ENCODE measurements around the gene ELMO1.
"Not testable (repeated sequence)": the region's sequence is repeated elsewhere in the genome, so short reads cannot be mapped to it uniquely, and the experiment has no call there.

ELMO1 gene

GRCh38 chr7:37187179-37187578 lies 261.5 kb downstream of the ELMO1 start:
- no peak for DNase-seq (ENCODE audit: low spot score)

- no peak for DNase-seq (ENCODE audit: low spot score)
These were observed 261.9 kb downstream of the ELMO1 start for GRCh38 chr7:37186753-37187152.

- DNase-seq (ENCODE audit: low spot score) = no peak
These were observed 267.1 kb downstream of the ELMO1 start for GRCh38 chr7:37181550-37181932.

GRCh38 chr7:37180828-37181549 lies 267.7 kb downstream of the ELMO1 start:
- DNase-seq (ENCODE audit: low spot score) = no peak

- no peak for DNase-seq (ENCODE audit: low spot score)
These were observed 272.6 kb downstream of the ELMO1 start for GRCh38 chr7:37176079-37176478.

- no peak for DNase-seq (ENCODE audit: low spot score)
These were observed 274.2 kb downstream of the ELMO1 start for GRCh38 chr7:37174460-37174859.

GRCh38 chr7:37173670-37174069 lies 275.0 kb downstream of the ELMO1 start:
- no peak for DNase-seq (ENCODE audit: low spot score)

- no peak for DNase-seq (ENCODE audit: low spot score)
These were observed 286.6 kb downstream of the ELMO1 start for GRCh38 chr7:37162106-37162505.

- no peak for DNase-seq (ENCODE audit: low spot score)
These were observed 288.0 kb downstream of the ELMO1 start for GRCh38 chr7:37160656-37161055.

GRCh38 chr7:37153376-37153775 lies 295.3 kb downstream of the ELMO1 start:
- DNase-seq (ENCODE audit: low spot score) = no peak

- DNase-seq (ENCODE audit: low spot score) = no peak
These were observed 296.8 kb downstream of the ELMO1 start for GRCh38 chr7:37151741-37152413.

- no peak for DNase-seq (ENCODE audit: low spot score)
These were observed 297.8 kb downstream of the ELMO1 start for GRCh38 chr7:37150856-37151255.

- DNase-seq (ENCODE audit: low spot score) = no peak
These were observed 298.5 kb downstream of the ELMO1 start for GRCh38 chr7:37150180-37150579.

- no peak for DNase-seq (ENCODE audit: low spot score)
These were observed 298.9 kb downstream of the ELMO1 start for GRCh38 chr7:37149773-37150124.

- DNase-seq (ENCODE audit: low spot score) = no peak
These were observed 299.5 kb downstream of the ELMO1 start for GRCh38 chr7:37149051-37149772.

GRCh38 chr7:37145682-37146081 lies 303.0 kb downstream of the ELMO1 start:
- DNase-seq (ENCODE audit: low spot score) = no peak

- no peak for DNase-seq (ENCODE audit: low spot score)
These were observed 304.2 kb downstream of the ELMO1 start for GRCh38 chr7:37144423-37144822.

GRCh38 chr7:37142958-37143357 lies 305.7 kb downstream of the ELMO1 start:
- DNase-seq (ENCODE audit: low spot score) = no peak

GRCh38 chr7:37141742-37142141 lies 306.9 kb downstream of the ELMO1 start:
- DNase-seq (ENCODE audit: low spot score) = no peak

GRCh38 chr7:37133902-37134301 lies 314.8 kb downstream of the ELMO1 start:
- DNase-seq (ENCODE audit: low spot score) = not testable (repeated sequence)

GRCh38 chr7:37131855-37132254 lies 316.8 kb downstream of the ELMO1 start:
- no peak for DNase-seq (ENCODE audit: low spot score)

- DNase-seq (ENCODE audit: low spot score) = no peak
These were observed 319.6 kb downstream of the ELMO1 start for GRCh38 chr7:37129035-37129425.

- no peak for DNase-seq (ENCODE audit: low spot score)
These were observed 320.2 kb downstream of the ELMO1 start for GRCh38 chr7:37128327-37129034.
